ENCODE results near the gene TUBA1C.

DNA sequence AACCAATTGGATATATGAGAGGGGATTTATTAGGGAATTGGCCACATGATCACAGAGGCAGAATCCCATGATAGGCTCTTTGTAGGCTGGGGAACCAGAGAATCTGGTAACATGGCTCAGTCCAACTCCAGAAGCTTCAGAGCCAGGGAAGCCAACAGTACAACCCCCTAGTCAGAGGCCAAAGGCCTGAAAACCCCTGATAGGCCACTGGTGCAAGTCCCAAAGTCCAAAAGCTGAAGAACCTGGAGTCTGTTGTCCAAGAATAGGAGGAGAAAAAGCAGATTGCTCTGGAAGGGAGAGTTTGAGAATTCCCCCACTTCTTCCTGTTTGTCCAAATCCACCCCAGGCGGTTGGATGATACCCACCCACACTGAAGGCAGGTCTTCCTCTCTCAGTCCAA lies 49.9 kb downstream of the TUBA1C start:
- TF ChIP-seq, protein P1, sequence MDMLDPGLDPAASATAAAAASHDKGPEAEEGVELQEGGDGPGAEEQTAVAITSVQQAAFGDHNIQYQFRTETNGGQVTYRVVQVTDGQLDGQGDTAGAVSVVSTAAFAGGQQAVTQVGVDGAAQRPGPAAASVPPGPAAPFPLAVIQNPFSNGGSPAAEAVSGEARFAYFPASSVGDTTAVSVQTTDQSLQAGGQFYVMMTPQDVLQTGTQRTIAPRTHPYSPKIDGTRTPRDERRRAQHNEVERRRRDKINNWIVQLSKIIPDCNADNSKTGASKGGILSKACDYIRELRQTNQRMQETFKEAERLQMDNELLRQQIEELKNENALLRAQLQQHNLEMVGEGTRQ (IDR thresholded peaks at IDR 0.05; ENCODE audit: low read depth, low read length) = no peak
- TF ChIP-seq POLR2A (IDR thresholded peaks at IDR 0.05; ENCODE audit: low read depth, low read length) (no peak), CEBPB (IDR thresholded peaks at IDR 0.05; ENCODE audit: low read depth, low read length) (no peak), MAFK (IDR thresholded peaks at IDR 0.05; ENCODE audit: low read depth, low read length) (no peak), BHLHE40 (IDR thresholded peaks at IDR 0.05; ENCODE audit: low read depth, low read length) (no peak), RFX5 (IDR thresholded peaks at IDR 0.05; ENCODE audit: low read depth, low read length) (no peak), MAZ (IDR thresholded peaks at IDR 0.05; ENCODE audit: borderline replicate concordance, low read depth, low read length) (no peak), SMC3 (IDR thresholded peaks at IDR 0.05; ENCODE audit: low read depth, low read length) (no peak), RAD21 (IDR thresholded peaks at IDR 0.05; ENCODE audit: low read length) (no peak), CHD1 (IDR thresholded peaks at IDR 0.05; ENCODE audit: low read depth, low read length) (no peak), FOS (IDR thresholded peaks at IDR 0.05; ENCODE audit: low read depth, low read length) (no peak)
- TF ChIP-seq, protein P2, sequence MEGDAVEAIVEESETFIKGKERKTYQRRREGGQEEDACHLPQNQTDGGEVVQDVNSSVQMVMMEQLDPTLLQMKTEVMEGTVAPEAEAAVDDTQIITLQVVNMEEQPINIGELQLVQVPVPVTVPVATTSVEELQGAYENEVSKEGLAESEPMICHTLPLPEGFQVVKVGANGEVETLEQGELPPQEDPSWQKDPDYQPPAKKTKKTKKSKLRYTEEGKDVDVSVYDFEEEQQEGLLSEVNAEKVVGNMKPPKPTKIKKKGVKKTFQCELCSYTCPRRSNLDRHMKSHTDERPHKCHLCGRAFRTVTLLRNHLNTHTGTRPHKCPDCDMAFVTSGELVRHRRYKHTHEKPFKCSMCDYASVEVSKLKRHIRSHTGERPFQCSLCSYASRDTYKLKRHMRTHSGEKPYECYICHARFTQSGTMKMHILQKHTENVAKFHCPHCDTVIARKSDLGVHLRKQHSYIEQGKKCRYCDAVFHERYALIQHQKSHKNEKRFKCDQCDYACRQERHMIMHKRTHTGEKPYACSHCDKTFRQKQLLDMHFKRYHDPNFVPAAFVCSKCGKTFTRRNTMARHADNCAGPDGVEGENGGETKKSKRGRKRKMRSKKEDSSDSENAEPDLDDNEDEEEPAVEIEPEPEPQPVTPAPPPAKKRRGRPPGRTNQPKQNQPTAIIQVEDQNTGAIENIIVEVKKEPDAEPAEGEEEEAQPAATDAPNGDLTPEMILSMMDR (conservative IDR thresholded peaks at IDR 0.05; ENCODE audit: low read depth, low read length) = no peak

All from IMR-90 (cell line).